ENCODE data around the gene PTPRA.

Gene PTPRA

DNA sequence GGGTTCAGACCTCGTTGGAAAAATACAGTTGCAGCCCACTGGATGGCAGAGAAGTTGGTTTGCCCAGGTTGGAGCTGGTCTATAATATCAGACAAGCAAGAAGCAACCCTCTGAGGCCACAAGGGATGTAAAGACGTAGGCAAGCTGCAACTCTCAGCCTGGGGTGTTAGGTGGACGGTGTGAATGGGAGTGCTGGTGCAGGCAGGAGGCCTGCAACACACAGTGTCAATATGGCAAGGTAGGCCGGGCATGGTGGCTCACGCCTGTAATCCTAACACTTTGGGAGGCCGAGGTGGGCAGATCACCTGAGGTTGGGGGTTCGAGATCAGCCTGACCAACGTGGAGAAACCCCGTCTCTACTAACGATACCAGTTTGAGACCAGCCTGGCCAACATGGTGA, 22.2 kb upstream of the PTPRA start:
- DNase-seq: no peak

DNA sequence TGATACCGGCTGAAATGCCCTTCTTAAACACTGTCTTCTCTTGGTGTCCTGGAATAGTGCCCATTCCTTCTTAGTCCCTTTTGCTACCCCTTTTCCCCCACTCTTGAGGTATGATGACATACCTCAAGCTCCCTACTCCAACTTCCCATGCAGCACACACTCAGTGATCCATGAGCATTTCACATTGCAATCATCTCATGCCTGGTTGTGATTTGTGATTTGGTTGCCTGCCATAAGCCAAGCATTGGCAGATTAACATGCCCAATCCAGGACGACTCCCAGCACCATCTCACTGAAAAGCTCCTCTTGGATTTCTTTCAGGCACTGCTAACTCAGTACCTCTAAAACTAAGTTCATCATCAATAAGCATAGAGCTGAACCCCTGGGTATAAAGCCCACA, 14.7 kb upstream of the PTPRA start:
- no peak for DNase-seq

DNA sequence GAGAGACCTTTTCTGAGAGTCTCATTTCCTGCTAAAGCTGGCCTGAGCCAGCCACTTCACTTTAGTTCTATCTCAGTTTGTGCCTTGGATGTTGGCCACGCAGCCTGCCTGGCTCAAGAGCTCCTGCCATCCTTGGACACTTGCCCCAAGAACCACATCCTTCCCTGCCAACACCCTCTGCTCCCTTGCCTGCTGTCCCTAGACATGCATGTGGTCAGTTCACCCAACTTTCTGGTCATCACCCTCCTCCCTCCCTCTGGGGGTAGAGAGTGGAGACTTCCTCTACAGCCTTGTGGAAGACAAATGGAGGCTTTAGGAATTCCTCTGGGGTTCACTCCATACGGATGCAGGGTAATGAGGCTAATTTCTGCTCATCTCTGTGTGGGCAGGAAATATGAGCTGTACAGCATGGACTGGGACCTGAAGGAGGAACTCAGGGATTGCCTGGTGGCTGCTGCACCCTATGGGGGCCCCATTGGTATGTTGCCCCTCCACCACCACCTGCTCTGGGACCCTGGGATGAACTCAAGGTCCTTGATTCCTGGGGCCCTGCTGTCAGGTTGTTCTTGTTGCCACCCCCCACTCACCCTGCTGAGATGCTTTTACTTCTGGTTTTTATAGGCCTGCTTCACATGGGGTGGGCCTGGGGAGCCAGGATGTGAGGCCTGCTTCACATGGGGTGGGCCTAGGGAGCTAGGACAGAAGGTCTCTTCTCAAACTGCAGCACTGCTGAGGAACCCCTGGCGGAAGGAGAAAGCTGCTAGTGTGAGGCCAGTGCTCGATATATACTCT, 13.8 kb upstream of the PTPRA start:
- no peak for DNase-seq

DNA sequence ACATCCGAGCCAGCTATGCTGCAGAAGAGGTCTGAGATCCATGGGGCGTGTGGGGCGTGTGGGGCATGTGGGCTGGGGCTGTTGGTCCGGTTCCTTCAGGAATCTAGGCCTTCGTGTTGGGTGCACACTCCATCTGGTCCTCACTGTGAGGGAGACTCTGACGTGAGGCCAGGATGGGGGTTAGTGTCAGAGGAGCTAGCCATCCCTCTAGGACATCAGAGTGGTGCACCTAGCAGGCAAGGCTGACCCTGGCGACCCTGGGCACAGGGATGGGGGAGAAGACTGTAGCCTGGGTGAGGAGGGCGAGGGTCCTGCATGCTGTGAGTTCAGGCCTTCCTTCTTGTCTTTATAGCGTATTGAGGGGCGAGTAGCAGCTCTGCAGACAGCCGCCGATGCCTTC, 8.7 kb upstream of the PTPRA start:
- DNase-seq: no peak

DNA sequence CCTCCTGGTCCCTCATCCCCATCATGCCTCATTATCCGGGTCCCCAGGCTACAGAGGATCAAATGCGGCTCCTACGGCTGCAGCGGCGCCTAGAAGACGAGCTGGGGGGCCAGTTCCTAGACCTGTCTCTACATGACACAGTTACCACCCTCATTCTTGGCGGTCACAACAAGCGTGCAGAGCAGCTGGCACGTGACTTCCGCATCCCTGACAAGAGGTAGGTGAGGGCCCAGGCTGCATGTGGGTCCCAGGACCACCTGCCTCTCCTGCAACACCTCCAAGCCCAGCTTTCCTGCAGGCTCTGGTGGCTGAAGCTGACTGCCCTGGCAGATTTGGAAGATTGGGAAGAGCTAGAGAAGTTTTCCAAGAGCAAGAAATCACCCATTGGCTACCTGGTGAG, 8.2 kb upstream of the PTPRA start:
- no peak for DNase-seq

DNA sequence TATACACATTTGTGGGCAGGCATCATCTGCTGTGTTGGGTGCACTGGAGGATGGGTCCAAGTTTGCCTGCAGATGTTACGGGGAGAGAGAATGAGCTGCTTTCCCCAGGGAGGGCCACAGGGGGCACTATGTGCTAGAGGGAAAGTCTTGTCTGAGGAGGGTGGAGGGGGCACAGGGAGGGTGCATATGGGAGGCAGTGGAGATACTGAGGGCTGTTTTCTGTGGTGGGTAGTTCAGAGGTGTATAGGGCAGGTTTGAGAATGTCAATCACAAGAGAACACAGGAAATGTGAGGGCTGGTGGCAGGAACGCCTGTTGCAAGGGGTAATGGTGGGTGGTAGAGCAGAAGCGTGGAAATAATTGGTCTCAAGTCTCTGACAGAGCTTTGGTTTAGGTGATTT, 7.7 kb upstream of the PTPRA start:
- DNase-seq: no peak

DNA sequence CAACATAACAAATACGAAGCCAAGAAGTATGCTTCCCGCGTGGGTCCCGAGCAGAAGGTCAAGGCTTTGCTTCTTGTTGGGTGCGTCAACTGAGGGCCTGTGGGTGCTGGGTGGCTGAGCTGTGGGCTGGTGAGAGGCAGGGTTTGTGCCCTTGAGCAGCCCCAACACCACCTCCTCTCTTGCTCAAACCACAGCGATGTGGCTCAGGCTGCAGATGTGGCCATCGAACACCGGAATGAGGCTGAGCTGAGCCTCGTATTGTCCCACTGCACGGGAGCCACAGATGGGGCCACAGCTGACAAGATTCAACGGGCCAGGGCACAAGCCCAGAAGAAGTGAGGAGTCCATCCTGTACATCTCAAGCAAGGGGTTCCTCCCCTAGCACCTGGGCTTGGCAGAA, 7.0 kb upstream of the PTPRA start:
- DNase-seq: no peak

DNA sequence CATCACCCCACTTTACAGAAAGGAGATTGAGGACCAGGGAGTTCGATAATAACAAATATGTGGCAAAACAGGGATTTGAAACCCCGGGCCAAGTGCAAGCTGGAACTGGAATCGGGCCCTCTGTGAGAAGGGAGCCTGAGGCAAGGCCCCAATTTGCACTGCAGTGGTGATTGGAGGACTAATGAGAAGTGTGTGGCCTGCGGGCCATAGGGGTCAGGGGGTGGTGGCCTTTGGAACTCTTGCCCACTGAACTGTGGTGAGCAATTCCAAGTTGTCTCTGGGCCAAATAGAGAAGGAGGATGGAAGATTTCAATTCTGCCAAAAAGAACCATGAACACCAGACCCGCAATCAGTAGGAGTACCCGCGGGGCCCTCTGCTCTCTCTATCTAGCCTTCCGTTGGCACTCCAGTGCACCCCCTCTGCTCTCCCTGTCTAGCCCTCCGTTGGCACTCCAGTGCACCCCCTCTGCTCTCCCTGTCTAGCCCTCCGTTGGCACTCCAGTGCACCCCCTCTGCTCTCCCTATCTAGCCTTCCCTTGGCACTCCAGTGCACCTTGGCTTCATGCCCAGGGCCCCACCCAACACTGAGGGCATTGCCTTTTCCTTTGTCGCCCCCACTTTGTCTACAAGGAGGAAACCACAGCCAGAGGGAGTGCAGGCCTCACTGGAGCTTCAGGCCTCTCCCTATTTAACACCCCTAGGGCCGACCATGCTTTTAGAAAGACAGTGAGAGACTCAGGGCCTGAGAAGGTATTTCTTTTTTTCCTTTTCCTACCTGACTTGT, 6.0 kb upstream of the PTPRA start:
- DNase-seq: no peak

DNA sequence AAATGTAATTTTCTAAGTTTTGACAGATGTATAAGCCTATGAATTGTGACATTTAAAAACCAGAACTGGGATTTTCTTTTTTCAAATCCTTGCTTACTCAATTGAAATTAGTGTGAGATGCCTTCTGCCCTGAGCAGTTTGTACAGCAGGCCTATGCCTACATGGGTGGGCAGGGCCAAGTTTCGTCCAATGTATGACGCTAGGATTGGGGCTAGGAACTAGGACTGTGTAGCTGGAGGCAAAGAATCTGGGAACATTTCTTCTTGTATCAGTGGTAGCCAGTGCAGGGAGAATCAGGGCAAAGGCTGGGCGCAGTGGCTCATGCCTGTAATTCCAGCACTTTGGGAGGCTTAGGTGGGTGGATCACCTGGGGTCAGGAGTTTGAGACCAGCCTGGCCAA, 3.9 kb upstream of the PTPRA start:
- no peak for DNase-seq

DNA sequence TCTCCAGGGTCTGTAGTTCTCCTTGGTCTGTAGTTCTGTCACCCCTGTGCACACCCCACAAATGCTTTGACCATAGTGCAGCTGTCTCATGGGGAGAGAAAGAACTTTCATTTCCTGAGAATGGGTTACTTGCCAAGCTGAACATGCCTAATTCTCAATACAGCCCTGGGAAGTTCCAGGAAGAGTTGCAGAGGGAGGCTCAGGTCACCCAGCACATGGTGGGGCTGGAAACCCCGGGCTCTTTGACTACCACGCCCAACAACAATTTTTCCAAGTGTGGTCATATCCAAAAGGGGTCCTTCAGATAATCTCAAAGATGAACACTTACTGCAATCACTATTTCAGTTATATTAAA, 2.2 kb upstream of the PTPRA start:
- no peak for DNase-seq

DNA sequence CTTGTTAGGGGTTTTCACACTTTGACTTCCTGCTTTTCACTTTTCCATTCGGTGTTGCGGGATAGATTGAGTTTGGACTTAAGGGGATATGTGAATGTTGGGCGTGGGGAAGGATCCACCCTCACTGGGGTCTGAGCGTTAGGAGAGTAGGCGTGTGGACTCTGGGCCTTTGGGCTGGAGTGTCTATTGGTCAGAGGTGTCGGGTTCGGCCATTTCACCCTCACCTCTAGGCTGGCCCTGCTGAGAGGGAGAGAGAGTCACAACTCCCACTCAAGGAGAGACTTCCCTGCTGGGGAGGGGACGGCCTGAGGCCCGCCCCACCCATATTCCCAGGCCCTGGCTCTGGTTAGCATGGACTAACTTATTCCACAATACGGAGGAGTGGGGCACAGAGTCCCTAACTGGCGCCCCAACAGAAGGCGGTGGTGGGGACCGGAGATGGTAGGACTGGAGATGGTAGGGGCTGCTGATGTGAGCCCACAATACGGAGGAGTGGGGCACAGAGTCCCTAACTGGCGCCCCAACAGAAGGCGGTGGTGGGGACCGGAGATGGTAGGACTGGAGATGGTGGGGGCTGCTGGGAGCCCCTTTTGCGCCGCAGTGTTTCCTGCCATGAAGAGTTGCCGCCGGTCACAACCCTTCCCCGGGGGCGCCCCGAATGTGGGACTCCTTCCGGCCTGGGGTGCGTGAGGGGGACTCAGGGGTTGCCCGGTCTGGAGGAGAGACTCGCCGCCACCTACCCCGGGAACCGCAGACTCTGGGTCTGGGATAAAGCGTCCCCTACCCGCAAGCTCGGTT, 1.4 kb upstream of the PTPRA start:
- DNase-seq: no peak

DNA sequence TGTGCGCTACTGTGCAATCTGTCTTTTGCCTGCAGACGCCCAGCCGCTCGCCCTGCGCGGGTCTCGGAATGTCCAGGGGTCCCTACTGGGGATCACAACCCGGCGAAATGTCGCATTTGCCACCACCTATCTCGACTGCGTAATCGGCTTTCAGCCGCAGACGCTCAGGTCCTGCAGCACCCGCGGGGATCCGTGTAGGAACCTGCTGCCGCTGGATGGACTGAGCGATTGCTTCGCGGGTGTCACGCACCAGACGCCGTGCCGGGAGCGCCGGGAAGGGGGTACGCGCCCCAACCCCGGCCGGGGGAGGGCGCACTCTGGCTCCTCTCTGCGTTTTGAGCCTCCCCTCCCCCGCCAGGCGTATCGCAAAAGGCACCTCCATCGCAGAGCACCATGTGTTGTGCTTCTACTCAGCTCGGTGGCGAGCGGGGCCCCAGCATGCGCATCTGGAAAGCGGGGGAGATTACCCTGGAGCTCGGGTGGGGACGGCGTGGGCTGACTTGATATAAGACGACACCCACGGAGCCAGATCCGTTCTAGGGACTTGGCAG, 747 bp upstream of the PTPRA start:
- peak; percentile 75 for DNase-seq

DNA sequence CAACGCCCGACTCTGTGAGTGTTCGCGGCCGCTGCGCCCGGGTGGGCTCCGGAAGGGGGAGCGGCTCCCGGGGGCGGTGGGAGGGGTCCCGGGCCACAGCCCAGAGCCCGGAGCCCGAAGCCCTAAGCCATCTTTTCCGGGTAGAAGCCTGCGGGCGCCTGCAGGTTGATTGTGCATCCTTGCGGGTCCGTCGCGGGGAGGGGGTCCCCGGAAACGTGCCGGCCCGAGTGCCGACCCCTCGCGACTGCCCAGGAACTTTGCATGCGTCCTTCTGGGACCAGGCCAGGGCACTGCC, 413 bp downstream of the PTPRA start:
- DNase-seq: peak; percentile 85

DNA sequence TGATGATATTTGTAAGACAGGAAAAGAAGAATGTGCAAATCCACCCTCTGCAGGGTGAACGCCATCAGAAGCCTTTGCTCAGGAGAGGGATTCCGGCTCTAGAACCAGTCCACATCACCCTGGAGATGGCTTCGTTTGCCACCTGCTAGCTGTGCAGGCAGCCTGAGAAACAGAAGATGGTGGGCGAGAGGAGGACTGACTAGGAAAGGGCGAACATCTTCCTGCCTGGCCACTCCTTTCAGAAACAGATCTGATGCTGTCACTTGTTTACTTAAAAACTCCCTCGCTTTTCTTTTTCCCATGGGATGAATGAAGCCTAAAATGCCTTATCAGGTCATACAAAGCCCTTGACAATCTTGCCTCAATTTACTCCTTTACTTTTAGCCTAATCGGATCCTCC, 1.2 kb downstream of the PTPRA start:
- no peak for DNase-seq

DNA sequence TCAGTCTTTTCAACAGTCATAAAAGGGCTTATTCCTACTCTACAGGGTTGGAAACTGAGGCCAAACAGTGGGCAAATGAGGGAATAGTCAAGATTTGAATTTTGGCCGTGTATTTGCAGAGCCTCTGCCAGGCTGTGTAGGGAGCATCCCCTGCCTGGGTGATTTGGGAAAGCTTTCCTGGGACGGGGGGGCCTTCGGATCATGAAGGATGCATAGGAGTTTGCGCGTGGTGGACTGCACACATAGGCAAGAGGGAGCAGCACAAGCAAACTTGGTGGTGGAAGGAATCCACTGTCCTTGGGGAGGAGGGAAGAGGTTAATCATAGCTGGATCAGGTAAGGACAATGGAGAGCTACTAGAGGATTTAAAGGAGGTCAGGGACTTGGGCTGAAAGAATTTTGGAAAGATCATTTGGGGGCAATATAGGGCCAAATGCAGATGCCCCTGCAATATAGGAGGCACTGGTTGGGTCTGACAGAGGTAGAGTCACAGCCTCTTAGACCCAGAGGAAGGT, 2.5 kb downstream of the PTPRA start:
- DNase-seq: no peak

DNA sequence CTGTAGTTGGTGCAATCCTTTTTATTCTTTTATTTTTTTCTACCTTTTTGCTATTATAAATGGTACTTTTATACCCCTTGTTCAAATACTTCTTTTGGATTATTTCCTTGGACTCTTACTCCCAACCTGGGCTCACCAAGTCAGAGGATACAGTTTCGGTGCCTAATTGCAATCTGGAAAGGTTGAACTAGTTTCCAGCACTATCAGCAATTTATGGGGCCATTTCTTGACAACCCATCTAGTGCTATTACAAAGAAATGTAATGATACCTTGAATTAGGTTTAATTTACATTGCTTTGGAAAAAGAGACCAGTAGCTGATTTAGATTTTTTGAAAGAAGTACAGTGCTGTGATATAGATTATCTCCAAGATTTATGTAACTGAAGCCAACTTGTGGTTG, 5.2 kb downstream of the PTPRA start:
- DNase-seq: no peak

DNA sequence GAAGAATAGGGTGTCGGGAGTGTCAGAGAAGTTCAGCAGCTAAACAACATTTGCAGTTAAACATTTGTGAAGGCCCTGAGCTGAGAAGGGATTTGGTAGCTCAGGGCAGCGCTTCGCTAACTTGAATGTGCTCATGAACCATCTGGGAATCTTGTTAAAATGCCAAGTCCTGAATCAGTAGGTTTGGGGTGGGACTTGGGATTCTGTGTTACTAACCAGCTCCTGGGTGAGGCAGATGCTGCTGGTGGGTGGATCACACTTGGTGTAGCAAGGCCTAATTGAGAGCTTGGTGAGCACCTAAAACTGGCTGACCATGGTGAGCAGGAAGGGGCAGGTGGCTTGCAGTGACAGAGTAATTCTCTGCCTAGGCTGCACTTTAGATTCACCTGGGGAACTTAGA, 5.9 kb downstream of the PTPRA start:
- no peak for DNase-seq

DNA sequence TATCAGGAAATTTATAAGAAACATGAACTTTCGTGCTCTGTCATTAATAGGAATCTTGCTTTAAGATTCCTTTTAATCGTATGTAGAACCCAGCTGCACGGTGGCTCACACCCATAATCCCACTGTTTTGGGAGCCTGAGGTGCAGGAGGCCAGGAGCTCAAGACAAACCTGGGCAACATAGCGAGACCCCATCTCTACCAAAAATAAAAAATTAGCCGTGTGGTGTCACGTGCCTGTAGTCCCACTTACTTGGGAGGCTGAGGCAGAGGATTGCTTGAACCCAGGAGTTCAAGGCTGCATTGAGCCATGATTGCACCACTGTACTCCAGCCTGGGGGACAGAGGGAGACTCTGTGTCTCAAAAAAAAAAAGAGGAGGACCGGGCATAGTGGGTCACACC, 7.4 kb downstream of the PTPRA start:
- no peak for DNase-seq

DNA sequence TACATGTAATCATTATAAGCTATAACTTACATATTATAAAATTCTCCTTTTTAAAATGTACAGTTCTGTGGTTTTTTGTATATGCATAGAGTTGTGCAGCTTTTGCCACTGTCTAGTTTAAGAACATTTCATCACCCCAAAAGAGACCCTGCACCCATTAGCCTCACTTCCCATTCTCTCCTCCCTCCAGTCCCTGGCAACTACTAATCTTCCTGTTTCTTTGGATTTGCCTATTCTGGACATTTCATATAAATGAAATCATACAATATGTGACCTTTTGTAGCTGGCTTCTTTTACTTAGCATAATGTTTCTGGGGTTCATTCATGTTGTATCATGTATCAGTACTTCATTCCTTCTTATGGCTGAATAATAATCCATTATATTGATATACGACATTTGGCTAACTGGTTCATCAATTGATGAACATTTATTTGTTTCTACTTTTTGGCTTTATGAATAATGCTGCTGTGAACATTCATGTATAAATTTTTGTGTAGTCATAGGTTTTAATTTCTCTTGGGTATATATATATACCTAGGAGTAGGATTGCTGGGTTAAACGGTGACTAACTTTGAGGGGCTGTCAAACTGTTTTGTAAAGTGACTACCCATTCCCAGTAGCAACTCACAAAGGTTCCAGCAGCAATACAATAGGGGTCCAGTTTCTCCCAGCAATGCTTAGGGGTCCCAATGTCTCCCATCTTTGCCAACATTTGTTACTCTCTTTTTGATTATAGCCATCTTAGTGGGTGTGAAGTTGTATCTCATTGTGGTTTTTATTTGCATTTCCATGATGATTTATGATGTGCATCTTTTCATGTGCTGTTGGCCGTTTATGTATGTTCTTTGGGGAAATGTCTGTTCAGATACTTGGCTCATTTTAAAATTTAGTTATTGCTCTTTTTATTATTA, 10.7 kb downstream of the PTPRA start:
- DNase-seq: no peak

DNA sequence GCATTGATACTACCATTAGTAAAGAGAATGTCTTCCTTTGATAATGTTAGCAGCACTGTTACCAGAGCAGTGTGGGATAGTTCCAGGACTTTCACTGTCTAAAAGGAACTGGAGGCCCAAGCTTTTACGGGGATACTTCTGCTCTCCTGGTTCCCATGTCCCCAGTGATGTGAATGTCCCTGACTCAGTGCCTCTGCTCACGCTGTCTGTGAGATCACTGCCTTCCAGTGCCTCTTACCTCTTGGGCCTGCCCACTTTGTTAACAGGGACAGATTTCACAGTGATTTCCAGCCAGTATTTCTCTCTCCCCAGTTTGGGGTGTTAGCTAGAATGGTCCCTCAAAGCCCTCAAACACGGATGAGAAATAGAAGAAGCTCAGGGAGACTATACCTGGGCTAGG, 14.4 kb downstream of the PTPRA start:
- no peak for DNase-seq

DNA sequence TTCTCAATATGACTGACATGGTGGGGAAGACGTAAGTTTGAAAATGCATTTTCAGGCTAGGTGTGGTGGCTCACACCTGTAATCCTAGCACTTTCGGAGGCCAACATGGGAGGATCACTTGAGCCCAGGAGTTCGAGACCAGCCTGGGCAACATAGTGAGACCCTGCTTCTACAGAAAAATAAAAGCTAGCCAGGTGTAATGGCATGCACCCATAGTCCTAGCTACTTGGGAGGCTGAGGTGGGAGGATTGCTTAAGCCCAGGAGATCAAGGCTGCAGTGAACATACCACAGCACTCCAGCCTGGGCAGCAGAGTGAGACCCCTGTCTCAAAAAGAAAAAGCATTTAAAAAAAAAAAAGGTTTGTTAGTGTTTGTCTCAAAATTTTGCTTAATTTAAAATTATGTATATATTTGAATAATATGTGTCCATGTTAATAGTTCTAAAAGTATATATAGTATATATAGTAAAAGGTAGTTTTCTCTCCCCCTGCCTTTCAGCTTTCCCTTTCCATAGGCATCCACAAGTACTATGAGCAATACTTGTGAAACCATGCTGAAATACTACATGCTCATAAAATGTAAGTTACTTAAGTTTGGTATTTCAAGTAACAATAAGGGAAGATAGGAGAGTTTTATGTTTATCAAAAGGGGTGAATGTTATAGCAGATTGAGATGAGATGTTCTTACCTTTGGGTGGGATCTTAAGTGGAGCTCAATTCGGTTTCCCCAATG, 15.1 kb downstream of the PTPRA start:
- no peak for DNase-seq

DNA sequence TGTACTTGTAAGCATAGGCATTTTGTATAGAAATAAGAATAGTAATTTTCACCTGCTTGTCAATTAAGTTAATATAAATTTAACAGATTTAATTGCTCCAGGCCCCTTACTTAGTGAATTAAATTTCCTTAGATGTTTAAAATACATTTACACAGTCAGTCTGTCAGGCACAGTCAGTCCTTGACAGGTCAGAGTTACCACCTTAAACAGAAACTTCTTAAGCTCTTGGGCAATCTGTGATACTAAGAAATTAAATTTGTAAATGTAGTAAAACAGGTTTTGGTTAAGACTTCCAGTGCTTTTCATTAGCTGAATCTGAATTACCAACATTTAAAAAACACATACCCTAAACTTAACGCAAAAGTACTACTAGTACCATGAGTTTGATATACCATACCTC, 15.9 kb downstream of the PTPRA start:
- DNase-seq: no peak

All from right forelimb (tissue), 1 donor.